ENCODE results near the gene CADM3. TPM values are rescaled to one million over a fixed set of nuclear protein-coding genes. Genes with fewer than 3 reads are reported as not detected.

Gene CADM3
- total and polyA plus RNA-seq, 4 experiments from 2014 or later, result not detected

DNA sequence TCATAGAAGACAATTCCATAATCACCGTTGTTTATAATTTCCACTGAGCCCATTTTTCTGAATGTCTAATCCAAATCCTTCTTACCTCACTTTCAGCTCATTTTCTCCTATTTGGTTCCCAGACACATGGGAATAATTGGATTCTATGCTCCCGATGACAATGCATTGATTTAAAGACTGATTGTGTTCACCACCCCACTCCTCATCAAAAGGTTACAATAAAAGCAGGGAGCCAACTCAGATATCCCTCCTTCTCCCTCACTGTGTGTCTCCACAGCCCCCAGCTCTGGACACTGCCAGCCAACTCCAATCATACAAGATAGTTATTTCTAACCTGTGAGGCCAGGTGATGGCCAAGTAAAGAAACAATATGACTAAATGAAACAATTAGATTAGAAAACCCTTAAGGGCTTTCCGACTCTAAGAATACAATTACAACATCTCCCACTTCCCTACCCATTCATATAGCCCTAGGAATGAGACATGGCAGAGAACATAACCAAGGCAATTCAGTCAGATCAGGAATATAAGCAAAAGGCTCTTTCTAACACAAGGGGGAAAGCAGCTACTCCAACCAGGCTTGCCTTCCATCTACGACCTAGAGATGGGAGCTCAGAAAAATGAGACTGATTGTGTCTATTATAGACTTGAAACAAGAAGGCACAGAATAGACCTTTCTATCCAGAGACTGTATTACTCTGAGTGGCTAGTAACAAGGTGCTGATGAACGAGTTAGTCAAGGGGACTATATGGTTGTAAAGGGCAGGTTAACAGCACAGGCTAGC is 28.5 kb upstream of the CADM3 start:
- H3K36me3 ChIP-seq (ENCODE audit: insufficient read depth, low read length), result no peaks in the 10 kb centered on the region
- CTCF ChIA-PET (ENCODE audit: partially characterized antibody), result interaction anchor here (1.3 kb wide), 1 partner anchor 11 kb away, joined by 5 read pairs; no protein-coding TSS in a partner anchor
- no peaks in the 10 kb centered on the region for H3K9me3 ChIP-seq (ENCODE audit: control insufficient read depth in 1 of 2, low read length in 2 of 2)
- H3K9me3 Mint-ChIP-seq, result no peaks in the 10 kb centered on the region
- H3K4me3 ChIP-seq (ENCODE audit: low read length in 2 of 2), result no peak overlapping the region
- intact Hi-C loops (cut with micrococcal nuclease), result no loop called here
- H3K27ac ChIP-seq (ENCODE audit: low read depth, low read length), result no peak overlapping the region
- H3K36me3 Mint-ChIP-seq, result no peaks in the 10 kb centered on the region
- H3K27ac Mint-ChIP-seq, result no peak overlapping the region
- H3K4me1 Mint-ChIP-seq, result no peaks in the 10 kb centered on the region
- H3K27me3 Mint-ChIP-seq, result peaks cover 11 to 17% of the 10 kb centered on the region in 2 donors
- no peak overlapping the region for H3K4me3 Mint-ChIP-seq
- H3K27me3 ChIP-seq (ENCODE audit: insufficient read depth, low read length), result peaks cover 20% of the 10 kb centered on the region
- H3K4me1 ChIP-seq (ENCODE audit: insufficient read depth, low read length), result no peaks in the 10 kb centered on the region
- POLR2A ChIA-PET (ENCODE audit: partially characterized antibody), result no interaction called here
- DNase-seq, result no peak

DNA sequence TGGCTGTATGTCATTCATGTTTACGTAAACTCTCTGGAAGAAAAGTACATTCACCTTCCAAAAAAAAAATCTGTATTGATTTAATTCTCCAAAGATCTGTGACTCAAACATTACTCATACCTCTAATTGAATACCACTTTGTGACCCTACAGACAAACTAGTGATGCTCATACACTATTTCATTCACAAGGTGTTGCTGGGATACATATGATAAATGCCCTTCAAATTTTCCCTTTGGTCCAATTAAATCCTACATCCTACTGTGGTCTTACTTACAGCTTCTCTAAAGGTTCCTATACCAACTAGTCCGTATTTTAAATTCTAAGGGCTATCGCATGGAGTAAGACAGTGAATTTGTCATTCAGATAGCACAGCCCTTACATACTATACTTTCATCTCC is 26.8 kb upstream of the CADM3 start:
- H3K36me3 Mint-ChIP-seq, result no peaks in the 10 kb centered on the region
- CTCF ChIA-PET (ENCODE audit: partially characterized antibody), result interaction anchor here (0.9 kb wide), 1 partner anchor 14 kb away, joined by 4 read pairs; no protein-coding TSS in a partner anchor
- H3K27ac ChIP-seq (ENCODE audit: low read depth, low read length), result no peak overlapping the region
- H3K4me1 Mint-ChIP-seq, result no peaks in the 10 kb centered on the region
- intact Hi-C loops (cut with micrococcal nuclease), result no loop called here
- H3K4me3 ChIP-seq (ENCODE audit: low read length in 2 of 2), result no peak overlapping the region
- H3K4me3 Mint-ChIP-seq, result no peak overlapping the region
- H3K9me3 Mint-ChIP-seq, result no peaks in the 10 kb centered on the region
- H3K4me1 ChIP-seq (ENCODE audit: insufficient read depth, low read length), result no peaks in the 10 kb centered on the region
- H3K9me3 ChIP-seq (ENCODE audit: control insufficient read depth in 1 of 2, low read length in 2 of 2), result no peaks in the 10 kb centered on the region
- H3K27ac Mint-ChIP-seq, result no peak overlapping the region
- DNase-seq, result no peak
- POLR2A ChIA-PET (ENCODE audit: partially characterized antibody), result no interaction called here
- H3K36me3 ChIP-seq (ENCODE audit: insufficient read depth, low read length), result no peaks in the 10 kb centered on the region
- H3K27me3 ChIP-seq (ENCODE audit: insufficient read depth, low read length), result peaks cover 13% of the 10 kb centered on the region
- peaks cover 9 to 19% of the 10 kb centered on the region in 2 donors for H3K27me3 Mint-ChIP-seq

DNA sequence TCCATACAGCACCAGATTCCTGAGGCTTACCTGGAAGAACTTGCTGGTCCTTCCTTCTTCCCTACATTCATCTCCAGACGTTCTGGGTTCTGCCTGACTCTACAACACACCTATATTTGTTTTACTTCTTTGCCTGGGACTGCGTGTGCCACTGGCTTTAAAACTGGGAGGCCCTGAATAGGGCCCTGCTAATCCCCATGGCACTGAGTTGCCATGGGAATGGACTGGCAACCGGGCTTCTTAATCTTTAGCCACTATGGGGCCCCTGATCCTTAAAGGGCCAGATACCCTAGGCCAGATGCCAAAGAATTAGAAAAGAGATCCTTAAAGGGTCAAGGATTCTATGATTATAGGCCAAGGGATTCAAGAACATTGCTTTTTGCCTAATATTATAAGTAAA is 24.4 kb upstream of the CADM3 start:
- ChIA-PET CTCF (ENCODE audit: partially characterized antibody) (no interaction called here), POLR2A (ENCODE audit: partially characterized antibody) (no interaction called here)
- H3K4me1 Mint-ChIP-seq, result no peaks in the 10 kb centered on the region
- Histone ChIP-seq H3K27me3 (ENCODE audit: insufficient read depth, low read length) (no peaks in the 10 kb centered on the region), H3K4me3 (ENCODE audit: low read length in 2 of 2) (no peak overlapping the region), H3K27ac (ENCODE audit: low read depth, low read length) (no peak overlapping the region), H3K4me1 (ENCODE audit: insufficient read depth, low read length) (no peaks in the 10 kb centered on the region), H3K9me3 (ENCODE audit: control insufficient read depth in 1 of 2, low read length in 2 of 2) (no peaks in the 10 kb centered on the region), H3K36me3 (ENCODE audit: insufficient read depth, low read length) (no peaks in the 10 kb centered on the region)
- H3K27me3 Mint-ChIP-seq, result peaks cover 3 to 23% of the 10 kb centered on the region in 2 donors
- no peaks in the 10 kb centered on the region for H3K36me3 Mint-ChIP-seq
- H3K9me3 Mint-ChIP-seq, result peaks cover 0 to 5% (median 0%) of the 10 kb centered on the region in 8 donors
- H3K27ac Mint-ChIP-seq, result no peak overlapping the region
- no peak overlapping the region for H3K4me3 Mint-ChIP-seq
- DNase-seq, result no peak
- intact Hi-C loops (cut with micrococcal nuclease), result no loop called here

DNA sequence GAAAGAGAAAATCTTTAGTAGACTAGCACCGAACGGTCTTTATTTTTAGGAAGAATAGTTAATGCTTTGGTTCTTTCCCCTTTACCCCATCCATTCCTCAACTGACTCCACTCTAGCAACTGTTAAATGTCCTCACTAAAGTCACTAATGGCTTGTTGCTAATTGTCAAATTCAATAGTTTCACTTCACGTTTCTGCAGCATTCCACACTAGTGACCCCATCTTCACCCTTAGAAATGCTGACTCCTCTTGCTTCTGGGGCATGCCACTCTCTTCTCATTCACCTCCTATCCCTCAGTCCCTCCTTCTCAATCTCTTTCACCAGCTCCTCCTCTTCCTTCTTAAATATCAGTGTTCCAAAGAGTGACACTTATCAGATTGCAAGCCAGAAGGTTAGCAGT is 19.4 kb upstream of the CADM3 start:
- ChIA-PET POLR2A (ENCODE audit: partially characterized antibody) (no interaction called here), CTCF (ENCODE audit: partially characterized antibody) (interaction anchor here (0.9 to 1.3 kb wide), 2 partner anchors 9 to 19 kb away, joined by 4 to 5 read pairs; no protein-coding TSS in a partner anchor)
- no peaks in the 10 kb centered on the region for H3K4me1 ChIP-seq (ENCODE audit: insufficient read depth, low read length)

DNA sequence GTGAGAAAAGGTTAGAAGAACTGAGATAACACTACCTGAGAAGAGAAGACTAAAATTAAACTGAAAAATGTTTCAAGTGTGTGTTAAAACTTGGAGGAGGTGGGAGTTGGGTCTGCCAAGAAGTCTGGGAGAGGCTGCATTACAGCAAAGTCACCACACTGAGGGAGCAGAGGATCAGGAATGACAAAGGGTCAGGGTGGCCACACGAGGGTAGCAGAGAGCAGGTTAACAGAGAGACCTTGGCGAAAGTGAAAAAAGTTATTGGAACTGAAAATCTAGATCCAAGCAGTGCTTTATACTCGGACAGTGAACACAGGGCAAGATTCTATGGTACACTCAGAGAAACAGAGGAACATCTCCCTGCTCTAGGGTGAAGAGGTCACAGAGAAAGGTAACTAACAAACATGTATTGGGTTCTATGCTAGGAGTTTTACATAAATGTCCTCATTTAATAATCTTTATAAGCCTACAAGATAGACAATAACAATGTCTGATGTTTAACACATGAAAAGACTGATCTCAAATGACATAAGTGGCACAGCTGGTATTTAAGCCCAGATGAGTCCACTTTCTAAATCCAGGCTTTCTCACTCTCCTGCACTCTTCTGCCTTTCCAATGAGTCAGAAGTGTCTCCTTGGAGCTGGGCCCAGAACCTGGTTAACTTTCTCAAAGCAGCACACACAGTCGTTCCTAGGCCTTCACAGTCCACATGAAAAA is 10.3 kb upstream of the CADM3 start:
- Histone ChIP-seq H3K4me1 (ENCODE audit: insufficient read depth, low read length) (no peaks in the 10 kb centered on the region), H3K9me3 (ENCODE audit: control insufficient read depth in 1 of 2, low read length in 2 of 2) (no peaks in the 10 kb centered on the region), H3K36me3 (ENCODE audit: insufficient read depth, low read length) (no peaks in the 10 kb centered on the region), H3K27ac (ENCODE audit: low read depth, low read length) (no peak overlapping the region), H3K27me3 (ENCODE audit: insufficient read depth, low read length) (peaks cover 5% of the 10 kb centered on the region), H3K4me3 (ENCODE audit: low read length in 2 of 2) (no peak overlapping the region)
- CTCF ChIA-PET (ENCODE audit: partially characterized antibody), result interaction anchor here (0.7 to 2.5 kb wide), 8 partner anchors 9 to 731 kb away, joined by 3 to 13 read pairs (median 4); no protein-coding TSS in a partner anchor
- intact Hi-C loops (cut with micrococcal nuclease), result loop anchor here (1.0 to 10.0 kb wide), 3 partner anchors 50 to 730 kb away; no protein-coding TSS in a partner anchor
- POLR2A ChIA-PET (ENCODE audit: partially characterized antibody), result no interaction called here
- Mint-ChIP-seq H3K9me3 (peaks cover 0 to 3% (median 0%) of the 10 kb centered on the region in 8 donors), H3K36me3 (no peaks in the 10 kb centered on the region), H3K4me1 (peaks cover 0 to 5% (median 2%) of the 10 kb centered on the region in 4 donors), H3K27me3 (peaks cover 28 to 30% of the 10 kb centered on the region in 2 donors), H3K4me3 (no peak overlapping the region), H3K27ac (no peak overlapping the region)
- DNase-seq, result peak; percentile 32 to 49 (median 46)

More for the DNA sequence above, 19.4 kb upstream of the CADM3 start:
- H3K4me3 Mint-ChIP-seq, result no peak overlapping the region
- Histone ChIP-seq H3K36me3 (ENCODE audit: insufficient read depth, low read length) (no peaks in the 10 kb centered on the region), H3K4me3 (ENCODE audit: low read length in 2 of 2) (no peak overlapping the region), H3K27ac (ENCODE audit: low read depth, low read length) (no peak overlapping the region), H3K9me3 (ENCODE audit: control insufficient read depth in 1 of 2, low read length in 2 of 2) (no peaks in the 10 kb centered on the region), H3K27me3 (ENCODE audit: insufficient read depth, low read length) (no peaks in the 10 kb centered on the region)
- H3K4me1 Mint-ChIP-seq, result no peaks in the 10 kb centered on the region
- DNase-seq, result no peak
- peaks cover 0 to 23% (median 5%) of the 10 kb centered on the region in 8 donors for H3K9me3 Mint-ChIP-seq
- H3K27ac Mint-ChIP-seq, result no peak overlapping the region
- H3K36me3 Mint-ChIP-seq, result peaks cover 0 to 2% of the 10 kb centered on the region in 2 donors
- H3K27me3 Mint-ChIP-seq, result peaks cover 22 to 45% of the 10 kb centered on the region in 2 donors
- intact Hi-C loops (cut with micrococcal nuclease), result no loop called here

DNA sequence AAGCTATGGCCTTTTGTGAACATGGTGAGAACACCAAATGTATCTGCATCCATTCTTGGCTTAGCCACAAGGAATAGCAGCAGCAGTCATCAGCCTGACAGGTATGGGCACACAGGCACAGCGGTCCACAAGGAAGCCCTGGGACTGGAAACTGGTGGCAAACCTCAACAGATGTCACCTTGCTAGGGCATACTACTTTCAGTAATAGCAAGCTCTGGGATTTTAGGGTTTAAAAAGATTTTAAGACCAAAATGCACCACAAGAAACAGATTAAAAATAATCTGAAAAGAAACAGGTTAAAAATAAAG is 9.7 kb upstream of the CADM3 start:
- Mint-ChIP-seq H3K4me1 (peaks cover 0 to 5% (median 2%) of the 10 kb centered on the region in 4 donors), H3K4me3 (no peak overlapping the region), H3K27ac (no peak overlapping the region), H3K27me3 (peaks cover 29% of the 10 kb centered on the region in 2 donors), H3K9me3 (no peaks in the 10 kb centered on the region), H3K36me3 (no peaks in the 10 kb centered on the region)
- Histone ChIP-seq H3K27me3 (ENCODE audit: insufficient read depth, low read length) (peaks cover 5% of the 10 kb centered on the region), H3K27ac (ENCODE audit: low read depth, low read length) (no peak overlapping the region), H3K9me3 (ENCODE audit: control insufficient read depth in 1 of 2, low read length in 2 of 2) (no peaks in the 10 kb centered on the region), H3K4me1 (ENCODE audit: insufficient read depth, low read length) (no peaks in the 10 kb centered on the region), H3K4me3 (ENCODE audit: low read length in 2 of 2) (no peak overlapping the region), H3K36me3 (ENCODE audit: insufficient read depth, low read length) (no peaks in the 10 kb centered on the region)
- ChIA-PET CTCF (ENCODE audit: partially characterized antibody) (interaction anchor here (0.7 to 2.5 kb wide), 4 partner anchors 14 to 52 kb away, joined by 3 to 13 read pairs (median 6); no protein-coding TSS in a partner anchor), POLR2A (ENCODE audit: partially characterized antibody) (no interaction called here)
- intact Hi-C loops (cut with micrococcal nuclease), result loop anchor here (1.0 to 10.0 kb wide), 3 partner anchors 50 to 730 kb away; no protein-coding TSS in a partner anchor
- no peak for DNase-seq

All from CD4-positive, alpha-beta memory T cell (primary cell).